ENCODE data around the gene AHCYL2. TPM values are rescaled to one million over a fixed set of nuclear protein-coding genes. Genes with fewer than 3 reads are reported as not detected.
"Not testable (repeated sequence)": the region's sequence is repeated elsewhere in the genome, so short reads cannot be mapped to it uniquely, and the experiment has no call there.

AHCYL2 gene
- total and polyA plus RNA-seq, 7 donors = 4.4 to 39.2 (median 24.8) TPM

- H3K4me3 ChIP-seq = no peak overlapping the region
- intact Hi-C loops (cut with DNase I) = loop anchor here (10.0 kb wide), 2 partner anchors 252 to 432 kb away; no protein-coding TSS in a partner anchor
Observed at GRCh38 chr7:129212596-129212995, 12.2 kb upstream of the AHCYL2 start.

GRCh38 chr7:129213828-129214227 lies 11.0 kb upstream of the AHCYL2 start:
- Histone ChIP-seq H3K27me3 (ENCODE audit: insufficient read depth in 3 of 3, low read length in 2 of 3) (no peaks in the 10 kb centered on the region), H3K4me3 (no peak overlapping the region), H3K36me3 (ENCODE audit: insufficient read depth in 1 of 2, low read depth in 1 of 2) (peaks cover 0 to 20% of the 10 kb centered on the region in 2 donors), H3K4me1 (no peaks in the 10 kb centered on the region), H3K27ac (no peak overlapping the region), H3K9me3 (no peaks in the 10 kb centered on the region)
- intact Hi-C loops (cut with DNase I) = loop anchor here (10.0 kb wide), 2 partner anchors 251 to 431 kb away; no protein-coding TSS in a partner anchor
- no peak for DNase-seq
- ATAC-seq = no peak
- no peak for TF ChIP-seq CTCF (IDR thresholded peaks at IDR 0.05)
- WGBS, 3 donors = 60 to 64% (median 64%) methylated on average over 15 of the region's 15 CpGs

More at GRCh38 chr7:129212596-129212995, 12.2 kb upstream of the AHCYL2 start:
- H3K36me3 ChIP-seq (ENCODE audit: insufficient read depth in 1 of 2, low read depth in 1 of 2) = peaks cover 0 to 20% of the 10 kb centered on the region in 2 donors
- ATAC-seq = no peak
- WGBS, 3 donors = 81 to 83% (median 83%) methylated on average over 4 of the region's 4 CpGs
- no peaks in the 10 kb centered on the region for H3K27me3 ChIP-seq (ENCODE audit: insufficient read depth in 3 of 3, low read length in 2 of 3)
- no peaks in the 10 kb centered on the region for H3K9me3 ChIP-seq
- no peak for DNase-seq
- no peaks in the 10 kb centered on the region for H3K4me1 ChIP-seq
- no peak overlapping the region for H3K27ac ChIP-seq
- TF ChIP-seq CTCF (IDR thresholded peaks at IDR 0.05) = no peak

GRCh38 chr7:129215691-129216090 lies 9.1 kb upstream of the AHCYL2 start:
- intact Hi-C loops (cut with DNase I) = loop anchor here (5.0 to 10.0 kb wide), 3 partner anchors 82 to 429 kb away; no protein-coding TSS in a partner anchor
- H3K36me3 ChIP-seq (ENCODE audit: insufficient read depth in 1 of 2, low read depth in 1 of 2) = peaks cover 0 to 14% of the 10 kb centered on the region in 2 donors
- not testable (repeated sequence) for H3K9me3 ChIP-seq; H3K4me3 ChIP-seq; H3K4me1 ChIP-seq; ATAC-seq; DNase-seq; H3K27ac ChIP-seq; H3K27me3 ChIP-seq (ENCODE audit: insufficient read depth in 3 of 3, low read length in 2 of 3)
- 89 to 95% (median 94%) methylated on average over 14 to 15 of the region's 15 CpGs for WGBS, 3 donors

GRCh38 chr7:129216101-129216715 lies 8.6 kb upstream of the AHCYL2 start:
- not testable (repeated sequence) for H3K9me3 ChIP-seq; H3K4me3 ChIP-seq; H3K27ac ChIP-seq; ATAC-seq; H3K27me3 ChIP-seq (ENCODE audit: insufficient read depth in 3 of 3, low read length in 2 of 3); DNase-seq; H3K4me1 ChIP-seq
- 95 to 96% (median 95%) methylated on average over 27 to 34 of the region's 34 CpGs for WGBS, 3 donors
- intact Hi-C loops (cut with DNase I) = loop anchor here (5.0 to 10.0 kb wide), 3 partner anchors 81 to 429 kb away; no protein-coding TSS in a partner anchor
- H3K36me3 ChIP-seq (ENCODE audit: insufficient read depth in 1 of 2, low read depth in 1 of 2) = peaks cover 0 to 14% of the 10 kb centered on the region in 2 donors

- DNase-seq; H3K9me3 ChIP-seq; H3K4me3 ChIP-seq; ATAC-seq; H3K27ac ChIP-seq; H3K36me3 ChIP-seq (ENCODE audit: insufficient read depth in 1 of 2, low read depth in 1 of 2); H3K4me1 ChIP-seq; H3K27me3 ChIP-seq (ENCODE audit: insufficient read depth in 3 of 3, low read length in 2 of 3): not testable (repeated sequence)
- intact Hi-C loops (cut with DNase I) = loop anchor here (5.0 to 10.0 kb wide), 3 partner anchors 80 to 428 kb away; no protein-coding TSS in a partner anchor
- WGBS, 3 donors = 76 to 80% (median 78%) methylated on average over 7 to 8 of the region's 8 CpGs
Observed at GRCh38 chr7:129216821-129217416, 7.9 kb upstream of the AHCYL2 start.

- 13 to 21% (median 16%) methylated on average over 9 of the region's 9 CpGs for WGBS, 3 donors
- Histone ChIP-seq H3K36me3 (ENCODE audit: insufficient read depth in 1 of 2, low read depth in 1 of 2) (no peaks in the 10 kb centered on the region), H3K27ac (no peak overlapping the region), H3K4me3 (no peak overlapping the region), H3K27me3 (ENCODE audit: insufficient read depth in 3 of 3, low read length in 2 of 3) (no peaks in the 10 kb centered on the region), H3K9me3 (no peaks in the 10 kb centered on the region), H3K4me1 (no peaks in the 10 kb centered on the region)
- DNase-seq (peak; percentile 85 to 90), ATAC-seq (peak; percentile 90 to 96 (median 92))
- TF ChIP-seq CTCF (IDR thresholded peaks at IDR 0.05) = peak; percentile 94
- intact Hi-C loops (cut with DNase I) = loop anchor here (2.0 to 10.0 kb wide), 5 partner anchors 79 to 426 kb away; no protein-coding TSS in a partner anchor
Observed at GRCh38 chr7:129218514-129219062, 6.2 kb upstream of the AHCYL2 start.

- not testable (repeated sequence) for ATAC-seq; H3K4me1 ChIP-seq; H3K27me3 ChIP-seq (ENCODE audit: insufficient read depth in 3 of 3, low read length in 2 of 3); DNase-seq; H3K9me3 ChIP-seq; H3K36me3 ChIP-seq (ENCODE audit: insufficient read depth in 1 of 2, low read depth in 1 of 2); H3K27ac ChIP-seq; H3K4me3 ChIP-seq
- 89 to 91% (median 90%) methylated on average over 4 of the region's 4 CpGs for WGBS, 3 donors
- intact Hi-C loops (cut with DNase I) = loop anchor here (2.0 to 10.0 kb wide), 5 partner anchors 78 to 426 kb away; no protein-coding TSS in a partner anchor
Observed at GRCh38 chr7:129219166-129219565, 5.7 kb upstream of the AHCYL2 start.
